Spleen (tissue), 11 donors: ENCODE measurements around the gene ZNF784. TPM values are rescaled to one million over a fixed set of nuclear protein-coding genes. Genes with fewer than 3 reads are reported as not detected.

Experiments
- DNase-seq: peaks from one replicate; pipeline ENCODE4 v3.0.0-alpha.2; 2020
- H3K27ac ChIP-seq, 8 donors: fragments of 200-600 bp; sonication (generic) in 7 of 8; 1 replicate in 4 of 8; 2 replicates in 4 of 8; pipeline versions ENCODE4 v1.5.0 to v1.8.0; 2016 to 2021; ENCODE audit warnings: inconsistent platforms in 4 of 8, mild to moderate bottlenecking in 4 of 8, moderate library complexity in 1 of 8
- H3K27me3 ChIP-seq, 7 donors: fragments of 200-600 bp; sonication (generic) in 6 of 7; replicated peaks in 1 of 7; 1 replicate in 4 of 7; 2 replicates in 3 of 7; pipeline versions ENCODE4 v1.5.0 to v1.8.0; 2016 to 2021; ENCODE audit warnings: inconsistent platforms in 3 of 7, mild to moderate bottlenecking in 1 of 7
- H3K36me3 ChIP-seq, 6 donors: fragments of 200-600 bp; sonication (generic) in 5 of 6; 1 replicate in 4 of 6; 2 replicates in 2 of 6; pipeline versions ENCODE4 v1.5.0 to v1.8.0; 2016 to 2021; ENCODE audit warnings: inconsistent platforms in 2 of 6
- H3K4me1 ChIP-seq, 6 donors: fragments of 200-600 bp; sonication (generic) in 5 of 6; 1 replicate in 3 of 6; 2 replicates in 3 of 6; pipeline versions ENCODE4 v1.5.0 to v1.8.0; 2016 to 2021; ENCODE audit warnings: inconsistent platforms in 3 of 6
- H3K4me3 ChIP-seq, 8 donors: fragments of 200-600 bp; sonication (generic) in 7 of 8; 1 replicate in 4 of 8; 2 replicates in 4 of 8; pipeline versions ENCODE4 v1.5.0 to v1.8.0; 2016 to 2021; ENCODE audit warnings: inconsistent platforms in 4 of 8, mild to moderate bottlenecking in 4 of 8, moderate library complexity in 2 of 8
- H3K9me3 ChIP-seq, 8 donors: fragments of 200-600 bp; sonication (generic) in 7 of 8; 1 replicate in 4 of 8; 2 replicates in 4 of 8; pipeline versions ENCODE4 v1.5.0 to v1.8.0; 2016 to 2021; ENCODE audit warnings: inconsistent platforms in 4 of 8
- CTCF ChIP-seq, 11 experiments: fragments of 200-600 bp in 7 of 11; fragments of 450-650 bp in 4 of 11; sonication (generic) in 4 of 11; IDR thresholded peaks in 8 of 11; conservative IDR thresholded peaks in 3 of 11; 1 replicate in 7 of 11; 2 replicates in 4 of 11; pipeline versions ENCODE4 v1.4.0 to v1.8.0; 2016 to 2021; ENCODE audit warnings: antibody characterized with exemption in 11 of 11, inconsistent platforms in 4 of 11, mild to moderate bottlenecking in 1 of 11
- POLR2A ChIP-seq, 3 donors: fragments of 450-650 bp; IDR thresholded peaks; one replicate each; pipeline ENCODE4 v1.5.1; 2017; ENCODE audit warnings: antibody characterized with exemption in 3 of 3, mild to moderate bottlenecking in 1 of 3
- POLR2AphosphoS5 ChIP-seq, 3 donors: sonication (generic); formaldehyde crosslinking; IDR thresholded peaks; one replicate each; pipeline ENCODE4 v1.5.1; 2017; ENCODE audit warnings: antibody characterized with exemption in 3 of 3
- WGBS, 5 donors: extraction: QIAGEN DNeasy Blood & Tissue Kit in 3 of 5; methylation state at CpG; one replicate each; pipeline versions ENCODE4 v1.1.5 to v1.1.7; 2013 to 2018; 5-methylcytosine and 5-hydroxymethylcytosine counted together
- intact Hi-C: fragments of 100-400 bp; cut with DNase I; formaldehyde crosslinking; loops from one replicate; pipeline ENCODE4 v1.15.0; 2023; ENCODE audit warnings: low total_unique reads
- polyA plus RNA-seq, 3 donors: library from polyadenylated mRNA; stranded (reverse); fragments of 200-250 nt; gene quantifications; one replicate each; pipeline ENCODE4 v1.2.1, GENCODE V29; 2013
- total RNA-seq, 7 donors: library from RNA; depleted of rRNA in 3 of 7; stranded (reverse); fragments of >200 nt in 3 of 7; fragmentation: NEBNext Ultra II Directional in 4 of 7; extraction: Animal tissue kit (Norgen Biotek cat#: 25700) in 4 of 7; gene quantifications; one replicate each; pipeline versions ENCODE4 v1.1.0 to v1.2.1, GENCODE V29; 2016 to 2021
- donor health status: healthy with polysubstance abuse.
- donor health status: DM: no; HTN: no; CAD: no; lungs with moderate emphysema.
- donor health status: DM: no; HTN: no; CAD: no.
- donor health status: Bipolar disorder and iron deficiency.
- donor health status: healthy.
- donor health status: DM: no; HTN: no; CAD: no.
- donor health status: DM: yes; HTN: yes; CAD: no.

Gene ZNF784
- total and polyA plus RNA-seq, 10 donors = 3.3 to 10.0 (median 6.7) TPM

DNA sequence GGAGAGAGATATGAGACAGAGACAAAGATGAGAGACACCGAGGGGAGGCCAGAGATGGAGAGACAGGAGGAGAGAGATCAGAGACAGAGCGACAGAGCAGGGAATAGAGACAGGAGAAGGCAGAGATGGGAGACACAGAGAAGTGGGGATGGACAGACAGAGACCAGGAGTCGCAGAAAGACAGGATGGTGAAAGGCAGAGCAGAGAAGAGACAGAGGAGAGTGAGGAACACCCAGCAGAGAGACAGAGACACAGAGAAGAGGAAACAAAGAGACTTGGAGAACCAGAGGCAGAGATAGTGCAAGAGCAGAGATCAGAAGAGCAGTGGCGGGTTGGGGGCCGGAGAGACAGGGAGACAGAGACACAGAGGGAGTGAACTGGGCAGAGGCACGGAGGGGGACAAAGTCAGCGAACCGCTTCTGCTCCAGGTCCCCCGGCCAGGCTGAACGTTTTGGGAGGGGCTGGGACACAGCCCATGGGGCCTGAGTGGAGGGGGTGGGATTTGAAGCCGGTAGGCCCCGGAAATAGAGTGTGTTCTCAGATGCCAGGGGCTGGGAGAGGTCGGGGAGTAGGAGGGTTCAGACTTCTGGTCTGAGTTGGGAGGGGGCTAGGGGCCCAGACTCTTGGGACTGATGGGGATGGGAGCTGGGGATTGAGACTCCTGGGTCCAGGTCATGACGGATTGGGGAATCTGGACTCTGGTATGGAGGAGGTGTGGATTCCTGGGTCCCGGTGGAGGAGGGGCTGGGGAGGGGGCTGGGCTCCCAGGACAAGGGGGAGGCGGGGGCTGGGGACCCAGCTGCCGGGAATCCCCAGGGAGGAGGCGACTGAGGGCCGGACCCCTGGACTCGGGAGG is 44.4 kb downstream of the ZNF784 start:
- intact Hi-C loops = no loop called here
- H3K4me3 ChIP-seq = peak overlapping the region; percentile 44 to 77 (median 66)
- WGBS, 5 donors = 14 to 19% (median 16%) methylated on average over 16 to 20 of the region's 20 CpGs
- TF ChIP-seq CTCF (IDR thresholded peaks at IDR 0.05 in 8 of 11, conservative IDR thresholded peaks at IDR 0.05 in 3 of 11) (no peak), POLR2A (IDR thresholded peaks at IDR 0.05) (no peak), POLR2AphosphoS5 (IDR thresholded peaks at IDR 0.05) (no peak)
- peaks cover 0 to 4% (median 0%) of the 10 kb centered on the region in 8 donors for H3K9me3 ChIP-seq
- peaks cover 0 to 29% (median 20%) of the 10 kb centered on the region in 6 donors for H3K36me3 ChIP-seq
- peaks cover 5 to 27% (median 20%) of the 10 kb centered on the region in 6 donors for H3K4me1 ChIP-seq
- H3K27me3 ChIP-seq = no peaks in the 10 kb centered on the region
- peak overlapping the region; percentile 60 to 88 (median 84) for H3K27ac ChIP-seq
- no peak for DNase-seq

GRCh38 chr19:55578761-55579747 is 45.3 kb downstream of the ZNF784 start:
- H3K27ac ChIP-seq = peak overlapping the region in 2 of 8 donors; percentile 88
- H3K9me3 ChIP-seq = peaks cover 0 to 4% (median 0%) of the 10 kb centered on the region in 8 donors
- H3K27me3 ChIP-seq = no peaks in the 10 kb centered on the region
- peaks cover 5 to 27% (median 20%) of the 10 kb centered on the region in 6 donors for H3K4me1 ChIP-seq
- no peak for DNase-seq
- intact Hi-C loops = no loop called here
- peaks cover 0 to 29% (median 20%) of the 10 kb centered on the region in 6 donors for H3K36me3 ChIP-seq
- TF ChIP-seq POLR2A (IDR thresholded peaks at IDR 0.05) (no peak), CTCF (IDR thresholded peaks at IDR 0.05 in 8 of 11, conservative IDR thresholded peaks at IDR 0.05 in 3 of 11) (no peak), POLR2AphosphoS5 (IDR thresholded peaks at IDR 0.05) (peak in 1 of 3 donors; percentile 20)
- H3K4me3 ChIP-seq = peak overlapping the region in 2 of 8 donors; percentile 71 to 77
- WGBS, 5 donors = 91 to 96% (median 94%) methylated on average over 69 to 90 of the region's 90 CpGs

DNA sequence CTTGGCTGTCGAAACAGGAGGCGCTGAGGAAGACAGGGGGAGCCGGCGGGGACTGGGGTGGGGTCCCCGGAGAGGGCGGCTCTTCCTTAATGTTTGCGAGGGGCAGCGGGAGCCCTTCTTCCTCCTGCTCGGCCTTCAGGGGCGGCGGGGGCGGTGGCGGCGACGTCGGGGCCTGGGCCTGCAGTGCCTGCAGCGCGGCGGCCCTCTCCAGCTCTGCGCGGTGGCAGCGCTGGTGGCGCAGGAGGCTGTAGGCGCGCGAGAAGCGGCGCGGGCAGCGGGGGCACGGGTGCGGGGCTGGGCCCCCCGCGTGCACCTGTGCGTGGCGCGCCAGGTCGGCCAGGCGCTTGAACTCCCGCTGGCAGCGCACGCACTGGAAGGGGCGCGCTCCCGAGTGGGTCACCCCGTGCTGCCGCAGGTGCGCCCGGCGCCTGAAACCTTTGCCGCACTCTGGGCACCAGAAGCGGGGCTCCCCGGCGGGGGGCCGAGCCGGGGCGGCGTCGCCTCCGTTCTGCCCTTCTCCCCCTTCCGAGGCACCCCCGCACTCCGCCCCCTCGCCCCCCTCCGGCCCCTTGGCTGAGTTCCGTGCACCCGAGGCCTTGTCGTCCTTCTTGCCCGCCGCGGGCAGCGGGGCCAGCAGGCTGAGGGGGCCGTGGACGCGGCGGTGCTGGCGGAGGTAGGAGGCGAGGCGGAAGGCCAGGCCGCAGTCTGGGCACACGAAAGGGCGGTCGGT is 46.2 kb downstream of the ZNF784 start:
- no peak overlapping the region for H3K27ac ChIP-seq
- intact Hi-C loops = no loop called here
- DNase-seq = no peak
- peaks cover 5 to 27% (median 20%) of the 10 kb centered on the region in 6 donors for H3K4me1 ChIP-seq
- WGBS, 5 donors = 93 to 96% (median 95%) methylated on average over 47 to 83 of the region's 83 CpGs
- no peaks in the 10 kb centered on the region for H3K27me3 ChIP-seq
- H3K9me3 ChIP-seq = peaks cover 0 to 4% (median 0%) of the 10 kb centered on the region in 8 donors
- H3K36me3 ChIP-seq = peaks cover 0 to 29% (median 20%) of the 10 kb centered on the region in 6 donors
- no peak overlapping the region for H3K4me3 ChIP-seq
- TF ChIP-seq CTCF (IDR thresholded peaks at IDR 0.05 in 8 of 11, conservative IDR thresholded peaks at IDR 0.05 in 3 of 11) = no peak
- TF ChIP-seq POLR2AphosphoS5 (IDR thresholded peaks at IDR 0.05) = no peak
- TF ChIP-seq POLR2A (IDR thresholded peaks at IDR 0.05) = no peak
